OCI-LY7 (cell line): Measurements from ENCODE around the gene COL6A2.

Source experiments
- CTCF ChIP-seq: fragments of 200-600 bp; sonication (generic); conservative IDR thresholded peaks from 2 replicates; pipeline ENCODE4 v1.5.1; 2014; ENCODE audit warnings: mild to moderate bottlenecking, antibody characterized with exemption, low read length, moderate library complexity, mixed read lengths
- EZH2phosphoT487 ChIP-seq: fragments of 200-600 bp; sonication (generic); IDR thresholded peaks from 2 replicates; pipeline ENCODE4 v1.6.1; 2018; ENCODE audit warnings: low read depth, borderline replicate concordance, mild to moderate bottlenecking, mixed run types, antibody characterized with exemption, low read length, moderate library complexity, mixed read lengths

GRCh38 chr21:46160657-46160906, 62.7 kb downstream of the COL6A2 start:
- no peak for TF ChIP-seq CTCF
- no peak for TF ChIP-seq EZH2phosphoT487
